HCT116 (cell line): ENCODE results near the gene DLG2. TPM values are rescaled to one million over a fixed set of nuclear protein-coding genes. Genes with fewer than 3 reads are reported as not detected.

ENCODE experiments used
- ATAC-seq: fragments of 200-7000 bp; cut with Tn5 transposase; 2 replicates; pipeline ENCODE4 v1.9.1; 2020; ENCODE audit warnings: mild to moderate bottlenecking, moderate library complexity
- BruUV-seq: library from RNA; stranded (reverse); fragments of 400-500 nt; replicated peaks from 2 replicates; lab custom pipeline; 2021; lab: Mats Ljungman, UMichigan
- CTCF ChIA-PET: fragments of 300-600 bp; sonication (Branson Sonifier 250); formaldehyde crosslinking; loops from one replicate; lab custom pipeline; 2021; ENCODE audit warnings: antibody characterized with exemption; lab: Charles Lee
- POLR2A ChIA-PET: fragments of 300-600, 350-600 bp; sonication (Branson Sonifier 250); formaldehyde crosslinking; loops from one replicate; lab custom pipeline; 2021; ENCODE audit warnings: antibody characterized with exemption; lab: Charles Lee
- RAD21 ChIA-PET, 2 experiments: fragments of 300-600 bp; sonication (Branson Sonifier 250); formaldehyde crosslinking; loops; one replicate each; lab custom pipeline; 2023; ENCODE audit warnings: low total read pairs in 2 of 2; ENCODE audit not compliant: uncharacterized antibody in 2 of 2, unreplicated experiment in 2 of 2, low non-redundant PET in 1 of 2; lab: Charles Lee
- DNase-seq: peaks from one replicate; pipeline ENCODE4 v3.0.0-alpha.2; 2010; ENCODE audit warnings: low read depth, low spot score
- H2AFZ ChIP-seq: fragments of 200-600 bp; shearing (Covaris generic), sonication (generic); 2 replicates; pipeline ENCODE4 v1.6.1; 2017; ENCODE audit warnings: low read depth, mixed run types, mixed read lengths, antibody characterized with exemption, low read length; ENCODE audit not compliant: poor library complexity, severe bottlenecking
- H3K27ac ChIP-seq: 2 replicates; pipeline ENCODE4 v1.5.1; 2012; ENCODE audit warnings: low read depth, low read length
- H3K27me3 ChIP-seq: fragments of 200-600 bp; sonication (generic); 2 replicates; pipeline ENCODE4 v1.6.1; 2016; ENCODE audit warnings: mixed run types, low read length, mixed read lengths; ENCODE audit not compliant: insufficient read depth
- H3K36me3 ChIP-seq, 2 experiments: fragments of 200-500 bp in 1 of 2; fragments of 200-600 bp in 1 of 2; sonication (Bioruptor generic) in 1 of 2; sonication (generic) in 1 of 2; 2 replicates each; pipeline versions ENCODE4 v1.5.1 to v1.6.1; 2014 to 2016; ENCODE audit warnings: low read length in 2 of 2, inconsistent platforms in 1 of 2, mixed read lengths in 1 of 2, mixed run types in 1 of 2; ENCODE audit not compliant: insufficient read depth in 2 of 2, control insufficient read depth in 1 of 2
- H3K4me1 ChIP-seq, 2 experiments: fragments of 200-600 bp in 1 of 2; sonication (generic) in 1 of 2; 2 replicates each; pipeline versions ENCODE4 v1.5.1 to v1.6.1; 2012 to 2017; ENCODE audit warnings: low read length in 2 of 2, inconsistent platforms in 1 of 2, mild to moderate bottlenecking in 1 of 2, mixed read lengths in 1 of 2, mixed run types in 1 of 2, moderate library complexity in 1 of 2; ENCODE audit not compliant: insufficient read depth in 2 of 2, control insufficient read depth in 1 of 2
- H3K4me2 ChIP-seq: fragments of 200-600 bp; sonication (generic); 2 replicates; pipeline ENCODE4 v1.6.1; 2017; ENCODE audit warnings: mixed run types, low read length, mixed read lengths
- H3K4me3 ChIP-seq, 2 experiments: fragments of 200-600 bp in 1 of 2; sonication (generic) in 1 of 2; replicated peaks in 1 of 2; 2 replicates each; pipeline ENCODE4 v1.5.1; 2011 to 2016; ENCODE audit warnings: low read length in 2 of 2, control low read depth in 1 of 2, low read depth in 1 of 2, mild to moderate bottlenecking in 1 of 2, mixed read lengths in 1 of 2, mixed run types in 1 of 2
- H3K79me2 ChIP-seq: fragments of 200-600 bp; sonication (generic); 2 replicates; pipeline ENCODE4 v1.6.1; 2017; ENCODE audit warnings: mild to moderate bottlenecking, mixed run types, low read length, moderate library complexity, mixed read lengths; ENCODE audit not compliant: insufficient read depth
- H3K9ac ChIP-seq: fragments of 200-600 bp; sonication (generic); 2 replicates; pipeline ENCODE4 v1.6.1; 2016; ENCODE audit warnings: low read length, mixed read lengths
- H3K9me2 ChIP-seq: fragments of 200-600 bp; sonication (generic), shearing (Covaris generic); 2 replicates; pipeline ENCODE4 v1.6.1; 2017; ENCODE audit warnings: mixed run types, mild to moderate bottlenecking, moderate library complexity; ENCODE audit not compliant: insufficient read depth
- H3K9me3 ChIP-seq, 2 experiments: fragments of 200-500 bp in 1 of 2; fragments of 200-600 bp in 1 of 2; sonication (Bioruptor generic) in 1 of 2; sonication (generic) in 1 of 2; 2 replicates each; pipeline ENCODE4 v1.6.1; 2014 to 2017; ENCODE audit warnings: low read length in 2 of 2, mixed read lengths in 2 of 2, inconsistent platforms in 1 of 2, low read depth in 1 of 2, mild to moderate bottlenecking in 1 of 2, mixed run types in 1 of 2, moderate library complexity in 1 of 2; ENCODE audit not compliant: control insufficient read depth in 1 of 2, insufficient read depth in 1 of 2
- H4K20me1 ChIP-seq: fragments of 200-600 bp; sonication (generic), shearing (Covaris generic); 2 replicates; pipeline ENCODE4 v1.6.1; 2017; ENCODE audit warnings: mixed run types, mild to moderate bottlenecking, moderate library complexity; ENCODE audit not compliant: insufficient read depth
- SRF ChIP-seq: IDR thresholded peaks from 2 replicates; pipeline ENCODE4 v1.6.1; 2012; ENCODE audit warnings: low read depth
- intact Hi-C: fragments of 100-400 bp; cut with micrococcal nuclease; formaldehyde crosslinking; loops from 2 replicates; pipeline ENCODE4 v1.10.0; 2022
- total RNA-seq: library from RNA; stranded (reverse); gene quantifications from one replicate; pipeline ENCODE4 v1.2.1, GENCODE V29; 2021; ENCODE audit not compliant: unreplicated experiment
- TF ChIP-seq, protein P1 (sequence below), 3 experiments: fragments of 200-600 bp in 1 of 3; sonication (generic) in 1 of 3; IDR thresholded peaks in 2 of 3; conservative IDR thresholded peaks in 1 of 3; 2 replicates each; pipeline ENCODE4 v1.5.1; 2012 to 2017; ENCODE audit warnings: low read depth in 2 of 3, low read length in 2 of 3, antibody characterized with exemption in 1 of 3, borderline replicate concordance in 1 of 3, control low read depth in 1 of 3, mild to moderate bottlenecking in 1 of 3, mixed read lengths in 1 of 3, mixed run types in 1 of 3, moderate library complexity in 1 of 3; ENCODE audit not compliant: insufficient read depth in 1 of 3

Gene DLG2
- total RNA-seq, 1 experiment from 2014 or later, result 2.4 TPM

DNA sequence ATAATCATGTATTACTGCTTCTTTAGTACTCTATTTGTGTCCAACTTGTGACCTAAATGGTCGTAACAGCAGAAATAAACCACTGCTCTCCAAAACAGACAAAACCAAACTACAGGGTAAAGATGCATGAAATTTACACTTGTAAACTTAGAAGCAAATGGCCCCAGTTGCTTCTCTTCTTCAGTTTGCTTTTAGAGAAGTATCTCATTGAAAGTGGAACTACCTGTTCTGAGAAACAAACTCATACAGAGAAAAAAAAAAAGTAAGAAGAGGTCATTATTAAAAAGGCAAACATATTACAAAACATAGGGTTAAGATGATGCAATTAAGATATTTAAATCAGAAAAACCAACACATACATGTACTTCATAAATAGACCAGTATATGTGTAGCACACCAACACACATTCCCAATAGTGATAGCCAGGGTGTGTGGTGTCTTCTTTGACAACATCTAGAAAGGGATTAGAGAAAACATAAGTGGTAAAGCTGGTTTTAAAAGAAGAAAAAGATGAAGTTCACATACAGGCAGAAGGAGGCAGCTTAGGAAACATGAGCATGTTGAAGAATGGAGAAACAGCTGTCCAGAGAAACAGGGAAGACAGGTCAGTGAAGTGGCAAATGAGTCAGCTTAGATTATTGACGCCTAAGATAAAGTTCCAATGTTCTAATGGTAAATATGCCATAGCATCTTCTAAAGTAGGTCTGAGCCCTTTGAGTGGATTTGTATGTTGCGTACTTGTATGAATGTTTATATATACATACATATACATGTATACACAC lies 1496.3 kb downstream of the DLG2 start:
- no peak for TF ChIP-seq SRF
- Histone ChIP-seq H3K36me3 (no peaks in the 10 kb centered on the region), H3K27ac (no peak overlapping the region), H4K20me1 (no peaks in the 10 kb centered on the region), H3K27me3 (no peaks in the 10 kb centered on the region), H3K9me3 (peaks cover 0 to 3% of the 10 kb centered on the region in 2 experiments; a peak in 1 of 4 replicates), H3K9ac (no peak overlapping the region), H3K79me2 (no peaks in the 10 kb centered on the region), H3K4me1 (no peaks in the 10 kb centered on the region), H3K4me2 (no peak overlapping the region), H3K9me2 (no peaks in the 10 kb centered on the region), H2AFZ (no peak overlapping the region), H3K4me3 (no peak overlapping the region)
- no peak for ATAC-seq
- DNase-seq, result no peak
- POLR2A ChIA-PET, result no interaction called here
- no TSS peak for BruUV-seq
- intact Hi-C loops, result no loop called here
- RAD21 ChIA-PET, result no interaction called here
- CTCF ChIA-PET, result no interaction called here

DNA sequence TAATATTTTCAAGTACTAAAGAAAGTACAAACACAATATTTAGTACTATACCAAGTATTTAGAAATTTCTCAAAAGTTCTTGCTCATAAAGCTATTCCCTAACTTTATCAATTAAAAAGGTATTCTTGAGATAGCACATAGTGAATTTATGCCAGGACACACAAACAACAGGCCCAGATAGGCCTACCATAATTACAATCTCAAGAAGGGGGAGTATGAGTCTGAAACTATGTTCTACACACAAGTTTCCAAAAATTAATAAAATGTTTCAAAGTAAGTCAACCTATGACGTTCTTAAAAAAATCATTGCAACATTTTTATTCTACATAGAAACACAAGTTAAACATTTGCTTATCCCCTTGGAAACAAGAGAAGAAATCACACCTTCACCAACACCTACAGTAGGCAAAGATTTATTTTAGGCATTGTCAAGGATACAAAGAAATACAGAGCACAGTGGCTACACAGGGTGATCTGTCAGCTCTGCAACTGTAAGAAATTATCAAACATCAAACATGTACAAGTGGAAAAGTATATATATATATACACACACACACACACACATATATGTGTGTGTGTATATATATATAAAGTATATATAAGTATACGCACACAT lies 1497.1 kb downstream of the DLG2 start:
- H3K79me2 ChIP-seq, result no peaks in the 10 kb centered on the region
- H3K9me3 ChIP-seq, result peaks cover 0 to 3% of the 10 kb centered on the region in 2 experiments; a peak in 1 of 4 replicates
- intact Hi-C loops, result no loop called here
- no peak for DNase-seq
- H3K4me1 ChIP-seq, result no peaks in the 10 kb centered on the region
- H2AFZ ChIP-seq, result no peak overlapping the region
- CTCF ChIA-PET, result no interaction called here
- no peaks in the 10 kb centered on the region for H3K9me2 ChIP-seq
- no peak overlapping the region for H3K4me2 ChIP-seq
- POLR2A ChIA-PET, result no interaction called here
- TF ChIP-seq, protein P1, sequence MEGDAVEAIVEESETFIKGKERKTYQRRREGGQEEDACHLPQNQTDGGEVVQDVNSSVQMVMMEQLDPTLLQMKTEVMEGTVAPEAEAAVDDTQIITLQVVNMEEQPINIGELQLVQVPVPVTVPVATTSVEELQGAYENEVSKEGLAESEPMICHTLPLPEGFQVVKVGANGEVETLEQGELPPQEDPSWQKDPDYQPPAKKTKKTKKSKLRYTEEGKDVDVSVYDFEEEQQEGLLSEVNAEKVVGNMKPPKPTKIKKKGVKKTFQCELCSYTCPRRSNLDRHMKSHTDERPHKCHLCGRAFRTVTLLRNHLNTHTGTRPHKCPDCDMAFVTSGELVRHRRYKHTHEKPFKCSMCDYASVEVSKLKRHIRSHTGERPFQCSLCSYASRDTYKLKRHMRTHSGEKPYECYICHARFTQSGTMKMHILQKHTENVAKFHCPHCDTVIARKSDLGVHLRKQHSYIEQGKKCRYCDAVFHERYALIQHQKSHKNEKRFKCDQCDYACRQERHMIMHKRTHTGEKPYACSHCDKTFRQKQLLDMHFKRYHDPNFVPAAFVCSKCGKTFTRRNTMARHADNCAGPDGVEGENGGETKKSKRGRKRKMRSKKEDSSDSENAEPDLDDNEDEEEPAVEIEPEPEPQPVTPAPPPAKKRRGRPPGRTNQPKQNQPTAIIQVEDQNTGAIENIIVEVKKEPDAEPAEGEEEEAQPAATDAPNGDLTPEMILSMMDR (IDR thresholded peaks at IDR 0.05 in 2 of 3, conservative IDR thresholded peaks at IDR 0.05 in 1 of 3; ENCODE audit: borderline replicate concordance in 1 of 3, insufficient read depth in 1 of 3, low read depth in 2 of 3, low read length in 2 of 3), result no peak
- H3K36me3 ChIP-seq, result no peaks in the 10 kb centered on the region
- H3K9ac ChIP-seq, result no peak overlapping the region
- H4K20me1 ChIP-seq, result no peaks in the 10 kb centered on the region
- BruUV-seq, result no TSS peak
- RAD21 ChIA-PET, result no interaction called here
- no peak for ATAC-seq
- no peak overlapping the region for H3K4me3 ChIP-seq
- H3K27me3 ChIP-seq, result no peaks in the 10 kb centered on the region
- no peak overlapping the region for H3K27ac ChIP-seq
